OCI-LY3 (cell line): ENCODE results near the gene BCL6.
A peak's percentile ranks its signal among the peaks of the same experiment; 100 is the strongest.

ENCODE experiments used
- H2AFZ ChIP-seq: fragments of 200-600, 300-600 bp; shearing (Covaris generic); 2 replicates; pipeline ENCODE4 v1.6.0; 2014; ENCODE audit warnings: antibody characterized with exemption, low read depth, low read length
- H3K27ac ChIP-seq: fragments of 200-600, 300-600 bp; sonication (generic); 2 replicates; pipeline ENCODE4 v1.5.1; 2014; ENCODE audit warnings: mild to moderate bottlenecking, low read length, moderate library complexity, mixed read lengths
- H3K27me3 ChIP-seq: fragments of 200-600, 300-600 bp; sonication (generic); 2 replicates; pipeline ENCODE4 v1.6.1; 2014; ENCODE audit warnings: low read depth, low read length, mixed read lengths
- H3K36me3 ChIP-seq: fragments of 200-600, 300-600 bp; sonication (generic); replicated peaks from 2 replicates; pipeline ENCODE3; 2014; ENCODE audit warnings: low read depth, low read length, mixed read lengths
- H3K4me1 ChIP-seq: fragments of 300-600, 200-600 bp; sonication (generic); 2 replicates; pipeline ENCODE4 v1.6.1; 2014; ENCODE audit warnings: low read length, mixed read lengths
- H3K4me2 ChIP-seq: fragments of 200-600, 300-600 bp; sonication (generic); 2 replicates; pipeline ENCODE4 v1.6.1; 2014; ENCODE audit warnings: low read length, mixed read lengths
- H3K4me3 ChIP-seq: fragments of 300-600, 200-600 bp; sonication (generic); 2 replicates; pipeline ENCODE4 v1.5.1; 2014; ENCODE audit warnings: antibody characterized with exemption, mild to moderate bottlenecking, low read length, moderate library complexity
- H3K79me2 ChIP-seq: fragments of 300-600, 200-600 bp; shearing (Covaris generic); 2 replicates; pipeline ENCODE4 v1.6.1; 2014; ENCODE audit warnings: mild to moderate bottlenecking, low read length, mixed read lengths
- H3K9ac ChIP-seq: fragments of 300-600, 200-600 bp; shearing (Covaris generic); 2 replicates; pipeline ENCODE4 v1.6.0; 2014; ENCODE audit warnings: mild to moderate bottlenecking, low read length, moderate library complexity
- H3K9me3 ChIP-seq: fragments of 200-600, 300-600 bp; shearing (Covaris generic); 2 replicates; pipeline ENCODE4 v1.6.1; 2014; ENCODE audit warnings: low read length, mixed read lengths; ENCODE audit not compliant: insufficient read depth
- H4K20me1 ChIP-seq: fragments of 200-600, 300-600 bp; sonication (generic); 2 replicates; pipeline ENCODE4 v1.6.1; 2016; ENCODE audit warnings: low read length, mixed read lengths; ENCODE audit not compliant: insufficient read depth
- EZH2phosphoT487 ChIP-seq: fragments of 200-600 bp; shearing (Covaris generic); IDR thresholded peaks from 2 replicates; pipeline ENCODE4 v1.6.1; 2018; ENCODE audit warnings: antibody characterized with exemption, mixed run types, low read depth
- TF ChIP-seq, protein P1 (sequence below): fragments of 200-600, 300-600 bp; sonication (generic); IDR thresholded peaks from 2 replicates; pipeline ENCODE4 v1.5.1; 2014; ENCODE audit warnings: antibody characterized with exemption, low read length, low read depth

BCL6 gene

DNA sequence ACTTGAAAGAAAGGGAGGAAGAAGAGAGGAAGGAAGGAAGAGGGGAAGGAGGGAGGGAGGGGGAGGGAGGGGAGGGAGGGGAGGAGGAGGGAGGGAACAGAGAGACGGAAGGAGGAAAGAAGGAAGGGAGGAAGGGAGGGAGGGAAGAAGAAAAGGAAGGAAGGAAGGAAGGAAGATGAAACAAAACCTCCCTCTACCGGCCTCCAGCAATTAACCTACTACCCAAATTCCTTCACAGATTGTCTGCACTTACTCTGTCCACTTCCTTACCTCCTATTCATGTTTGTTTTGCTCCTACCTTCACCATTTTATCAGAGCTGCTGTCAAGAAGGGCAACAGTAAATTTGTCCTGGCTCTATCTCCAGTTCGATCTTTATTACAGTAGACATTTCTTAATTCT lies 44.6 kb upstream of the BCL6 start:
- TF ChIP-seq, protein P1, sequence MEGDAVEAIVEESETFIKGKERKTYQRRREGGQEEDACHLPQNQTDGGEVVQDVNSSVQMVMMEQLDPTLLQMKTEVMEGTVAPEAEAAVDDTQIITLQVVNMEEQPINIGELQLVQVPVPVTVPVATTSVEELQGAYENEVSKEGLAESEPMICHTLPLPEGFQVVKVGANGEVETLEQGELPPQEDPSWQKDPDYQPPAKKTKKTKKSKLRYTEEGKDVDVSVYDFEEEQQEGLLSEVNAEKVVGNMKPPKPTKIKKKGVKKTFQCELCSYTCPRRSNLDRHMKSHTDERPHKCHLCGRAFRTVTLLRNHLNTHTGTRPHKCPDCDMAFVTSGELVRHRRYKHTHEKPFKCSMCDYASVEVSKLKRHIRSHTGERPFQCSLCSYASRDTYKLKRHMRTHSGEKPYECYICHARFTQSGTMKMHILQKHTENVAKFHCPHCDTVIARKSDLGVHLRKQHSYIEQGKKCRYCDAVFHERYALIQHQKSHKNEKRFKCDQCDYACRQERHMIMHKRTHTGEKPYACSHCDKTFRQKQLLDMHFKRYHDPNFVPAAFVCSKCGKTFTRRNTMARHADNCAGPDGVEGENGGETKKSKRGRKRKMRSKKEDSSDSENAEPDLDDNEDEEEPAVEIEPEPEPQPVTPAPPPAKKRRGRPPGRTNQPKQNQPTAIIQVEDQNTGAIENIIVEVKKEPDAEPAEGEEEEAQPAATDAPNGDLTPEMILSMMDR = no peak
- no peak for TF ChIP-seq EZH2phosphoT487
- Histone ChIP-seq H3K9ac (no peak overlapping the region), H3K79me2 (no peaks in the 10 kb centered on the region), H3K27ac (no peak overlapping the region), H4K20me1 (no peaks in the 10 kb centered on the region), H2AFZ (no peak overlapping the region), H3K27me3 (0 out of 2 replicates have a peak, but pooled peaks cover 2% of the 10 kb centered on the region), H3K4me3 (no peak overlapping the region), H3K4me1 (peaks cover 27% of the 10 kb centered on the region), H3K4me2 (peak overlapping the region; percentile 27), H3K36me3 (no peaks in the 10 kb centered on the region), H3K9me3 (no peaks in the 10 kb centered on the region)

DNA sequence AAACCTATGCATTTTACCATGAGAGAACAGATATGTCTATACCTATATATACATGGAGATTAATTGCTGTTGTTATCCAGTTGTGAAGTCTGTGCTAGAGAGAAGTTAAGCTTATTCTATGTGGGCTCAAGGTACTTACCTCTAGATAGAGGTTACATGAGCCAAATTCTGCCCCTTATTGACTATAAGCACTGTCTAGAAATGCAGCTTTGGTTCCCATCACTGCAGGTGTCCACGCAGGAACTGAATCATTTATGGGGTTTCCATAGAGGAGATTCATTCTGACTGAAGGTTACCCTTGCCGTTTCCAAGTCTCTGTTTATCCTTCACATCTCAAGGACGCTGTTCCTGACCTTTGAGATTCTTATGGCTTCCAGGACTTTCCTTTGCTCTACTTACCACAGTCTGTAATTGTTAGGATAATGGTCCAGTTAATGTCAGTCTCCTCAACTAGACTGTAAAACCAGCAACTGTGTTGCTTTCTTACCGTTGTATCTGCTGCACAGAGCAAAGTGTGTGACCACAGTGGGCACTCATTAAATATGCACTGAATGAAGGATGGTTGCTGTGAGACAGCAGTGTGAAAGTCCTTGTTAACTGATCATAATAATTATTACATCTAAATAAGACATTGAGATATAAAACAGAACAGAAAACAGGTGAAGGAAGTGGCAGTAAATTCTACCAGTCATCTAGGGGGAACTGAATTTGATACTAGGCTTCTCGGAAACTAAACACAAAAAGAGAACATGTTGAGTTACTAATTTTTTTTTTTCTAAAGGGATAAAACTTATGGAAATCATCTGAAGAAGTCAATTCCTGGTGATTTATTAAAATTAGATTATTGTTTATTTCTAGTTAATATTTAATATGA lies 44.0 kb upstream of the BCL6 start:
- Histone ChIP-seq H4K20me1 (no peaks in the 10 kb centered on the region), H3K27me3 (0 out of 2 replicates have a peak, but pooled peaks cover 2% of the 10 kb centered on the region), H3K4me2 (peak overlapping the region; percentile 74), H3K36me3 (no peaks in the 10 kb centered on the region), H3K9me3 (no peaks in the 10 kb centered on the region), H2AFZ (peak overlapping the region; percentile 35; the same call in 1 of the 2 replicates), H3K9ac (peak overlapping the region; percentile 44), H3K4me3 (peak overlapping the region; percentile 42), H3K4me1 (peaks cover 27% of the 10 kb centered on the region), H3K27ac (peak overlapping the region; percentile 63), H3K79me2 (no peaks in the 10 kb centered on the region)
- TF ChIP-seq, protein P1 = no peak

DNA sequence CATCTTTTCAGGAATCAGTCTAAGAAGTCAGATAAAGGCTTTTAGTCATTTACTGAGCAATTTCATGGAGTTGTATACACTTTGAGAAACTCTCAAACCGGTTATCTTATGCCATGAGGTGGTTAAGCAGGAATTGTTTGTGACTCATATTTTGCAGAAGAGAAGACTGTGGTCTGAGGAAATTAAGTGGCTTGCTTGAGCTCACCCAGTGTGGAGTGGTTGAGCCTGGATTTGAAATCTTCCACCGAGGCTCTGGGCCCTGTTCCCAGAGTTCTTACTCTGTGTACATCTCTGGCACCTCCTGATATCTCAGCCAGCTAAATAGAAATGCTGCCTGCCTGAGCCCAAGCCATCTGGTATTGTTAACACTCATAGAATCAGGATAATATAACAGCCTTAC lies 37.8 kb upstream of the BCL6 start:
- no peak overlapping the region for H3K27ac ChIP-seq
- no peak overlapping the region for H2AFZ ChIP-seq
- H3K4me3 ChIP-seq = no peak overlapping the region
- H3K4me2 ChIP-seq = no peak overlapping the region
- TF ChIP-seq, protein P1 = no peak
- no peak for TF ChIP-seq EZH2phosphoT487
- H3K9ac ChIP-seq = no peak overlapping the region
- H3K79me2 ChIP-seq = no peaks in the 10 kb centered on the region
- H3K27me3 ChIP-seq = no peaks in the 10 kb centered on the region
- H3K4me1 ChIP-seq = peaks cover 16% of the 10 kb centered on the region
- no peaks in the 10 kb centered on the region for H3K9me3 ChIP-seq
- no peaks in the 10 kb centered on the region for H4K20me1 ChIP-seq
- no peaks in the 10 kb centered on the region for H3K36me3 ChIP-seq

DNA sequence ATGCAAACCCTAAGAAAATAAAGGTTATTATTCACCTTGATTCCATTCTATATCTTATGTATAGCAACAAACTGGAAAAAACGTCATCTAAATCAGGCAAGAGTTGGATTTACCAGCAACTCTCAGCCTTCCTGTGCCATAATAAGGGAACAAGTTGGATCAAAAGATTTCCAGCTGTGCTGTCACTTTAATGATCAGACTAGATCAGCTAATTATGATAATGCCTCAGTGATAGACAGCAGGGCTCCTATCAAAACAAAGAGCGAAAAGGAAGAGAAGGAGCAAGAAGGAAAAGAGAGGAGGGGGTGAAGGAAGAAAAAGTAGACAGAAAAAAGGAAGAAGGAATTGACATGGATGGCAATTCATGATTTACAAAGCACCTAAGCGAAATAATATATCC lies 36.7 kb upstream of the BCL6 start:
- H3K79me2 ChIP-seq = no peaks in the 10 kb centered on the region
- no peaks in the 10 kb centered on the region for H4K20me1 ChIP-seq
- no peaks in the 10 kb centered on the region for H3K27me3 ChIP-seq
- H3K27ac ChIP-seq = no peak overlapping the region
- H3K9me3 ChIP-seq = no peaks in the 10 kb centered on the region
- H3K4me2 ChIP-seq = no peak overlapping the region
- no peaks in the 10 kb centered on the region for H3K36me3 ChIP-seq
- H3K9ac ChIP-seq = no peak overlapping the region
- peaks cover 23% of the 10 kb centered on the region for H3K4me1 ChIP-seq
- H2AFZ ChIP-seq = no peak overlapping the region
- no peak overlapping the region for H3K4me3 ChIP-seq
- no peak for TF ChIP-seq EZH2phosphoT487
- TF ChIP-seq, protein P1 = no peak
